ENCODE measurements around the gene STX10.

The STX10 gene

GRCh38 chr19:13103581-13104359 is 46.4 kb downstream of the STX10 start:
- Histone ChIP-seq H3K27ac (no peak overlapping the region), H3K4me3 (ENCODE audit: low read depth, low read length) (no peak overlapping the region), H3K36me3 (replicated peaks) (peaks cover 14% of the 10 kb centered on the region), H3K27me3 (replicated peaks) (no peaks in the 10 kb centered on the region)
- TF ChIP-seq CTCF (IDR thresholded peaks at IDR 0.05; ENCODE audit: low read depth, low read length, missing control alignments) = no peak
- in situ Hi-C loops (cut with HindIII; ENCODE audit: low pct_ligation_motif_present, low sequenced_read_pairs) = no loop called here
- no peak for DNase-seq

GRCh38 chr19:13102666-13103580 is 47.3 kb downstream of the STX10 start, which contains the start of gene LYL1:
Gene LYL1 (minus strand): TSS chr19:13102858. CDS start chr19:13101171, 1,687 bp downstream.
- in situ Hi-C loops (cut with HindIII; ENCODE audit: low pct_ligation_motif_present, low sequenced_read_pairs) = no loop called here
- Histone ChIP-seq H3K27me3 (replicated peaks) (no peaks in the 10 kb centered on the region), H3K27ac (no peak within 1 kb of the TSS), H3K36me3 (replicated peaks) (peaks cover 12% of the 10 kb centered on the region), H3K4me3 (ENCODE audit: low read depth, low read length) (peak within 1 kb of the TSS; percentile 34)
- no peak for DNase-seq
- TF ChIP-seq CTCF (IDR thresholded peaks at IDR 0.05; ENCODE audit: low read depth, low read length, missing control alignments) = no peak

GRCh38 chr19:13102416-13102665 is 47.8 kb downstream of the STX10 start:
- Histone ChIP-seq H3K36me3 (replicated peaks) (peaks cover 8% of the 10 kb centered on the region), H3K4me3 (ENCODE audit: low read depth, low read length) (peak overlapping the region; percentile 34), H3K27ac (no peak overlapping the region), H3K27me3 (replicated peaks) (no peaks in the 10 kb centered on the region)
- no peak for DNase-seq
- TF ChIP-seq CTCF (IDR thresholded peaks at IDR 0.05; ENCODE audit: low read depth, low read length, missing control alignments) = no peak
- in situ Hi-C loops (cut with HindIII; ENCODE audit: low pct_ligation_motif_present, low sequenced_read_pairs) = no loop called here

GRCh38 chr19:13101590-13102415 is 48.4 kb downstream of the STX10 start:
- Histone ChIP-seq H3K36me3 (replicated peaks) (peaks cover 4% of the 10 kb centered on the region), H3K27me3 (replicated peaks) (no peaks in the 10 kb centered on the region), H3K27ac (no peak overlapping the region), H3K4me3 (ENCODE audit: low read depth, low read length) (no peak overlapping the region)
- DNase-seq = no peak
- TF ChIP-seq CTCF (IDR thresholded peaks at IDR 0.05; ENCODE audit: low read depth, low read length, missing control alignments) = no peak
- in situ Hi-C loops (cut with HindIII; ENCODE audit: low pct_ligation_motif_present, low sequenced_read_pairs) = no loop called here

- in situ Hi-C loops (cut with HindIII; ENCODE audit: low pct_ligation_motif_present, low sequenced_read_pairs) = no loop called here
- H3K27ac ChIP-seq = no peak overlapping the region
- no peak for DNase-seq
- H3K4me3 ChIP-seq (ENCODE audit: low read depth, low read length) = no peak overlapping the region
- peaks cover 4% of the 10 kb centered on the region for H3K36me3 ChIP-seq (replicated peaks)
- peak; percentile 55 for TF ChIP-seq CTCF (IDR thresholded peaks at IDR 0.05; ENCODE audit: low read depth, low read length, missing control alignments)
- H3K27me3 ChIP-seq (replicated peaks) = no peaks in the 10 kb centered on the region
These were observed 49.2 kb downstream of the STX10 start for GRCh38 chr19:13100841-13101589.
